ENCODE measurements around the gene PRICKLE2.

The PRICKLE2 gene

GRCh38 chr3:64224826-64225610 is at the start of gene PRICKLE2:
TSS of gene PRICKLE2 (minus strand) at chr3:64225466. CDS start at chr3:64198927, 26,539 bp downstream.
- Mint-ChIP-seq H3K9me3 (no peaks in the 10 kb centered on the region), H3K4me1 (no peaks in the 10 kb centered on the region), H3K27ac (ENCODE audit: low read depth) (no peak within 1 kb of the TSS), H3K36me3 (ENCODE audit: insufficient read depth) (no peaks in the 10 kb centered on the region), H3K4me3 (no peak within 1 kb of the TSS), H3K27me3 (peaks cover 20% of the 10 kb centered on the region)
- ATAC-seq (replicated peaks; ENCODE audit: extremely low read depth, poor library complexity, severe bottlenecking), result no peak
- no peak for DNase-seq (ENCODE audit: low spot score in 2 of 2)

GRCh38 chr3:64272842-64273241 is 47.6 kb upstream of the PRICKLE2 start:
- Mint-ChIP-seq H3K9me3 (peaks cover 6% of the 10 kb centered on the region), H3K27me3 (peaks cover 14% of the 10 kb centered on the region), H3K4me1 (no peaks in the 10 kb centered on the region), H3K36me3 (ENCODE audit: insufficient read depth) (no peaks in the 10 kb centered on the region), H3K4me3 (no peak overlapping the region), H3K27ac (ENCODE audit: low read depth) (no peak overlapping the region)
- DNase-seq (ENCODE audit: low spot score in 2 of 2) (no peak), ATAC-seq (replicated peaks; ENCODE audit: extremely low read depth, poor library complexity, severe bottlenecking) (no peak)

- Mint-ChIP-seq H3K27ac (ENCODE audit: low read depth) (no peak overlapping the region), H3K4me1 (no peaks in the 10 kb centered on the region), H3K9me3 (peaks cover 6% of the 10 kb centered on the region), H3K4me3 (no peak overlapping the region), H3K27me3 (peaks cover 14% of the 10 kb centered on the region), H3K36me3 (ENCODE audit: insufficient read depth) (no peaks in the 10 kb centered on the region)
- ATAC-seq (replicated peaks; ENCODE audit: extremely low read depth, poor library complexity, severe bottlenecking) (no peak), DNase-seq (ENCODE audit: low spot score in 2 of 2) (no peak)
Observed at GRCh38 chr3:64272271-64272670, 47.0 kb upstream of the PRICKLE2 start.

DNA sequence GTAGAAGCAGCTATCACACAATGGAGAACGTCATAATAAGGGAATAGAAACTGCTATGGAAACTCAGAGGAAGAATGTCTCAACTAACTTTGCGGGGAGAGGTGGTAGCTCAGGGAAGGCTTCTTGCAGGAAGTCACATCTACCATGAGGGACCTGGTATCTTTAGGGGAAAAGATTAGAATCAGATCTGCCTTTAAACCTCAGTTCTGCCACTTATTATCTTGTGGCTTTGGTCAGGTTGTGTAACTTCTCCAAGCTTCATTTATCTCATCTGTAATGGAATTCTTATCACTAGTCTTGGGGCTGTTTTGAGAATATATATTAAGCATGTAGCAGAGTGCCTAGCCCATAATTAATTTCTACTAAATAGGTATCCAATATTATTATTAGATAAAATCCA is 46.4 kb upstream of the PRICKLE2 start:
- Mint-ChIP-seq H3K27me3 (peaks cover 19% of the 10 kb centered on the region), H3K9me3 (peaks cover 6% of the 10 kb centered on the region), H3K36me3 (ENCODE audit: insufficient read depth) (no peaks in the 10 kb centered on the region), H3K4me1 (no peaks in the 10 kb centered on the region), H3K27ac (ENCODE audit: low read depth) (no peak overlapping the region), H3K4me3 (no peak overlapping the region)
- no peak for ATAC-seq (replicated peaks; ENCODE audit: extremely low read depth, poor library complexity, severe bottlenecking)
- DNase-seq (ENCODE audit: low spot score in 2 of 2), result no peak

DNA sequence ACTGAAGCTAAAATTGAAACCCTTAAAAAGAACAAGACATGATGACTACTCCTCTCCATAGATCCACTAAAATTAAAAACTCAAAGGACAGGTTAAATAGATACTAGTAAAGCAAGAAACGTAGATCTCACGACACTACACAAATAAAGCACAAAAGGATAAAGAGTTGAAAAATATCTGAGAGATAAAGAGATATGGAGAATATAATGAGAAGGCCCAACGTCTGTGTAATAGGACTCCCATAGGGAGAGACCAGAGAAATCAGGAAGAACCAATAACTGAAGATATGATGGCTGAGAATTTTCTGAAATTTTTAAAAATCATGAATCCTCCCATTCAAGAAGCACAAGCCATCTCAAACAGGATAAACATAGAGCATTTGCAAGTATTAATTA is 45.6 kb upstream of the PRICKLE2 start:
- Mint-ChIP-seq H3K9me3 (peaks cover 6% of the 10 kb centered on the region), H3K4me1 (no peaks in the 10 kb centered on the region), H3K27ac (ENCODE audit: low read depth) (no peak overlapping the region), H3K36me3 (ENCODE audit: insufficient read depth) (no peaks in the 10 kb centered on the region), H3K4me3 (no peak overlapping the region), H3K27me3 (peaks cover 27% of the 10 kb centered on the region)
- DNase-seq (ENCODE audit: low spot score in 2 of 2), result no peak
- ATAC-seq (replicated peaks; ENCODE audit: extremely low read depth, poor library complexity, severe bottlenecking), result no peak

DNA sequence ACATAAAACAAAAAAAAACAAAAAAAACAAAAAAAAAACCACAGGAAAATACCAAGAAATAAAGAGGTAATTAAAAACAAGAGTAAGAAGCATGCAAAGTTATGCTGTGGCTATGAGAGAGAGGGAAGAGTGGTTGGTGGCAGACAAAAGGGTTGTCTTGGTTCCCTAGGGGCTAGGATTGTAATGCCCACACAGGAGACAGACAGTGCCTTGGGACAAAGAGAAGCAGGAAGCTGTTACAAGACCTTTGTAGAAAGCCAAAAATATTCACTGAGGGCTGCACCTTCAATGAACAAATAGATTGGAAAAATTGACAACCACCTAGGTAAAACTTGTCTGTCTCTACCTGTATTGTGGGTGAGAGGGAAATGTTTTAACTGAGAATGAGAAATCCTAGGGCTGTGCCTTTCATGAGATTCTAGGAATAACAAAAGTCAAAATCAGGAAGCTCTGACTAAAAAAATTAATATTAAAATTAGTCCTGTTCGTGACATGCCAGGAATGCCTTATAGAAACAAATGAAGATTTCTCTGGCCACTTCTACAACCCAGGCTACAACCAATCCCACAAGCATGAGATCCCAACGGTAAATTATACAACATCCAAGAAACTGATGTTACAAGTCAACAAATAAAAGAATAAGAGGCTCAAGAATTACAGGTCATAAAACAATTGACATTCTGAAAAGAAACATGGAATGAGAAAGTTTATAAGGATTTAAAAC is 45.0 kb upstream of the PRICKLE2 start:
- Mint-ChIP-seq H3K9me3 (peaks cover 6% of the 10 kb centered on the region), H3K36me3 (ENCODE audit: insufficient read depth) (no peaks in the 10 kb centered on the region)
- DNase-seq (ENCODE audit: low spot score in 2 of 2), result no peak

GRCh38 chr3:64268926-64269325 is 43.7 kb upstream of the PRICKLE2 start:
- no peak for DNase-seq (ENCODE audit: low spot score in 2 of 2)
- Mint-ChIP-seq H3K27ac (ENCODE audit: low read depth) (no peak overlapping the region), H3K4me3 (no peak overlapping the region), H3K9me3 (peaks cover 6% of the 10 kb centered on the region), H3K4me1 (no peaks in the 10 kb centered on the region), H3K27me3 (peaks cover 41% of the 10 kb centered on the region), H3K36me3 (ENCODE audit: insufficient read depth) (no peaks in the 10 kb centered on the region)
- ATAC-seq (replicated peaks; ENCODE audit: extremely low read depth, poor library complexity, severe bottlenecking), result no peak

More for the DNA sequence above, 45.0 kb upstream of the PRICKLE2 start:
- H3K4me1 Mint-ChIP-seq, result no peaks in the 10 kb centered on the region
- no peak overlapping the region for H3K27ac Mint-ChIP-seq (ENCODE audit: low read depth)
- no peak for ATAC-seq (replicated peaks; ENCODE audit: extremely low read depth, poor library complexity, severe bottlenecking)
- peaks cover 32% of the 10 kb centered on the region for H3K27me3 Mint-ChIP-seq
- H3K4me3 Mint-ChIP-seq, result no peak overlapping the region

DNA sequence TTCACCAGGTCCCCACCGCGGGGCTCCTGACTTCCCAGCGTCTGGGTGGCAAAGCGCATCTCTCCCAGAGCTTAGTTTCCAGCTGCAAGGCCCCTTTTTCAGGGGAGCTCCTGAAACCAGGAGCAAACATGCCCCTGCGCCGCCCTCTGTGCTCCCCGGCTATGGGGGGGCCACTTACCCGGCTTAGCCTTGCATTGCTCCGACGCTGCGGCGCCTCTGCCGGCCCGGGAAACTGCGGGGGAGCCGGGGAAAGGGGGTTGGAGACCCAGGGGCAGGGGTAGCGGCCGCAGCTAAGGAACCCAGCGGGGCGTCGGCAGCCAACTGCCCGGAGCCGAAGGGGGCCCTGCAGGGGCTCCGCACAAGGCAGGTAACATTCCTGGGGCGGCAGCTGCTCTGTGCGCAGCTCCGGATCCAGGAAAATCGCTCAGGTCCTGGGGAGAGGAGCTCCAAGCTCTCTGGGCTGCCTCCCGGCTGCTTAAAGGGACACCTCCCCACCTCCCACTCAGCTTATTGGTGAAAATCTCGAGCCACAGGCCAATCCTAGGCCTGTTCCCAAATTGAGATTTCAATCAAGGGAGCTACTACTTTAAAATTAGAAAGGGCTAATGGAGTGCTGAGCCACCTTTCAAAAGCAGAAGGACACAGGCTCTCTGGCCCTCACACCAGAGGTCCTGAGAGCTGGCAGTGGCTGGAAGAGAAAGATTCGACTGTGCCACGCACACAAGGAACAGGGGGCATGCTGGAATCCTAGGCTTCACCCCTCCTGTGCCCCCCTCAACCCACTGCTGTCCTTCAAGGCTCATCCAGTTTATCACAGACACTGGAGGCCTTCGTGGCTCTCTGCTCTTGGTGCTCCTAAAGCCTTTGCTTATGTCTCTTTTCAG is 42.7 kb upstream of the PRICKLE2 start:
- no peaks in the 10 kb centered on the region for H3K4me1 Mint-ChIP-seq
- H3K36me3 Mint-ChIP-seq (ENCODE audit: insufficient read depth), result no peaks in the 10 kb centered on the region
- DNase-seq (ENCODE audit: low spot score in 2 of 2) (no peak), ATAC-seq (replicated peaks; ENCODE audit: extremely low read depth, poor library complexity, severe bottlenecking) (no peak)
- no peak overlapping the region for H3K27ac Mint-ChIP-seq (ENCODE audit: low read depth)
- no peak overlapping the region for H3K4me3 Mint-ChIP-seq
- peaks cover 41% of the 10 kb centered on the region for H3K27me3 Mint-ChIP-seq
- H3K9me3 Mint-ChIP-seq, result peaks cover 6% of the 10 kb centered on the region

- H3K36me3 Mint-ChIP-seq (ENCODE audit: insufficient read depth), result no peaks in the 10 kb centered on the region
- no peak overlapping the region for H3K4me3 Mint-ChIP-seq
- no peak for ATAC-seq (replicated peaks; ENCODE audit: extremely low read depth, poor library complexity, severe bottlenecking)
- no peak for DNase-seq (ENCODE audit: low spot score in 2 of 2)
- peaks cover 46% of the 10 kb centered on the region for H3K27me3 Mint-ChIP-seq
- H3K4me1 Mint-ChIP-seq, result no peaks in the 10 kb centered on the region
- peaks cover 6% of the 10 kb centered on the region for H3K9me3 Mint-ChIP-seq
- H3K27ac Mint-ChIP-seq (ENCODE audit: low read depth), result no peak overlapping the region
Observed at GRCh38 chr3:64266983-64267382, 41.7 kb upstream of the PRICKLE2 start.

DNA sequence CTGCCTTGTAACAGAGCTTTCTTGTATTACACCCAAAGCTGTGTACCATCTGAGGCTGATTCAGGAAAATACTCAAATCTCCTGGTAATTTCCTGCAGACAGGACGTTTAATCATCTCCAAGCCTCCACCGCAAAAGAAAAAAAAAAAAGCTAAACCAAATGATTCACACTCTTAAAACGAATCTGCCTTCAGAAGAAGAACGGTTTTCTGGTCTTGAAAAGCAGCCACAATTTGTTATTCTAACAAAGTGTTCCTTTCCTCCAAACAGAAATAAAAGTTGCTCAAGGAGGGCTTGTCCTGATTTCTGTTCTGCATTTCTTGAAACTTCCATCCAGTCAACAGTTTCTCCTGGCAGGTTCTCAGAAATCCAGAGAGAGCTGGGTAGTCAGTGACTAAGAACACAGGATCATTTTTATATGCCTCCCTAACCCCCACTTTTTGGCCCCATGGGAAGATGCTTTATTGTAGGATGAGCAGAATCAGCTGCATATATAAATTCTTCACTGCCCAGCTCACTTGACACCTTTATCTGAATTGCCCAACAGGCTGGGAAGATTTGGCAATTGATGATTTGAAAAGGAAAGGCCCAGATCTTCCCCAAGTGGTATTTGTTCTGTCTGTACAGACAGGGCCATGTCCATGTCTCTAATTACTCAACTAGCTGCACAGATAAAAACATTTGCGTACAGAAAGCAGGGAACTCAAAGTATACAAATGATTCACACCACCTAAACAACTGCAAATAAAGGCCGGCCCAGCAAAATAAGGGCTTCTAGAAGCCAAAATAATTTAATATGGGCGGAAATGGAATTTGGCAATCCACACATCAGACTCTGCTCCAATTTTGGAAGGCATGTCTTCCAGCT is 41.0 kb upstream of the PRICKLE2 start:
- H3K36me3 Mint-ChIP-seq (ENCODE audit: insufficient read depth), result no peaks in the 10 kb centered on the region
- H3K27me3 Mint-ChIP-seq, result peaks cover 52% of the 10 kb centered on the region
- no peak overlapping the region for H3K4me3 Mint-ChIP-seq
- ATAC-seq (replicated peaks; ENCODE audit: extremely low read depth, poor library complexity, severe bottlenecking) (no peak), DNase-seq (ENCODE audit: low spot score in 2 of 2) (no peak)
- H3K9me3 Mint-ChIP-seq, result peaks cover 6% of the 10 kb centered on the region
- H3K4me1 Mint-ChIP-seq, result no peaks in the 10 kb centered on the region
- no peak overlapping the region for H3K27ac Mint-ChIP-seq (ENCODE audit: low read depth)

- H3K4me3 Mint-ChIP-seq, result no peak overlapping the region
- H3K27ac Mint-ChIP-seq (ENCODE audit: low read depth), result no peak overlapping the region
- H3K36me3 Mint-ChIP-seq (ENCODE audit: insufficient read depth), result no peaks in the 10 kb centered on the region
- DNase-seq (ENCODE audit: low spot score in 2 of 2) (no peak), ATAC-seq (replicated peaks; ENCODE audit: extremely low read depth, poor library complexity, severe bottlenecking) (no peak)
- H3K4me1 Mint-ChIP-seq, result no peaks in the 10 kb centered on the region
- H3K9me3 Mint-ChIP-seq, result peaks cover 1% of the 10 kb centered on the region
- H3K27me3 Mint-ChIP-seq, result peaks cover 54% of the 10 kb centered on the region
Observed at GRCh38 chr3:64265646-64266045, 40.4 kb upstream of the PRICKLE2 start.
